GM21717 (cell line): ENCODE results near the gene MS4A6E.
"Not testable (repeated sequence)": the region's sequence is repeated elsewhere in the genome, so short reads cannot be mapped to it uniquely, and the experiment has no call there.

Experiments
- ATAC-seq: cut with Tn5 transposase; IDR thresholded peaks from one replicate; pipeline ENCODE4 v1.9.1; 2021; ENCODE audit warnings: mild to moderate bottlenecking, moderate library complexity; ENCODE audit not compliant: unreplicated experiment

The MS4A6E gene

GRCh38 chr11:60326955-60327354 is at the start of gene MS4A6E:
Gene MS4A6E (plus strand): TSS chr11:60327255. CDS start chr11:60334896, 7,641 bp downstream.
- ATAC-seq: no peak

- no peak for ATAC-seq
Observed at GRCh38 chr11:60280412-60280811, 46.6 kb upstream of the MS4A6E start, which contains the start of gene MS4A4A. Gene MS4A4A (plus strand): TSS chr11:60280666. CDS start chr11:60280676, 10 bp downstream.

- ATAC-seq: no peak
Observed at GRCh38 chr11:60281485-60281884, 45.6 kb upstream of the MS4A6E start.

- no peak for ATAC-seq
Observed at GRCh38 chr11:60282286-60282685, 44.8 kb upstream of the MS4A6E start.

GRCh38 chr11:60285411-60286126 is 41.5 kb upstream of the MS4A6E start:
- not testable (repeated sequence) for ATAC-seq

GRCh38 chr11:60288531-60288930 is 38.5 kb upstream of the MS4A6E start:
- ATAC-seq: no peak

- no peak for ATAC-seq
Observed at GRCh38 chr11:60292145-60292544, 34.9 kb upstream of the MS4A6E start.

GRCh38 chr11:60301178-60301577 is 25.9 kb upstream of the MS4A6E start:
- ATAC-seq: no peak

- not testable (repeated sequence) for ATAC-seq
Observed at GRCh38 chr11:60301884-60302283, 25.2 kb upstream of the MS4A6E start.

GRCh38 chr11:60303661-60304060 is 23.4 kb upstream of the MS4A6E start:
- ATAC-seq: no peak

GRCh38 chr11:60305906-60306619 is 21.0 kb upstream of the MS4A6E start:
- no peak for ATAC-seq

GRCh38 chr11:60307507-60308195 is 19.4 kb upstream of the MS4A6E start:
- no peak for ATAC-seq

GRCh38 chr11:60310407-60310998 is 16.6 kb upstream of the MS4A6E start:
- ATAC-seq: peak; percentile 64

- ATAC-seq: no peak
Observed at GRCh38 chr11:60314635-60315321, 12.3 kb upstream of the MS4A6E start.

- no peak for ATAC-seq
Observed at GRCh38 chr11:60315871-60316270, 11.2 kb upstream of the MS4A6E start.

- no peak for ATAC-seq
Observed at GRCh38 chr11:60316317-60316716, 10.7 kb upstream of the MS4A6E start.

GRCh38 chr11:60318726-60319125 is 8.3 kb upstream of the MS4A6E start:
- no peak for ATAC-seq

- ATAC-seq: no peak
Observed at GRCh38 chr11:60321051-60321450, 6.0 kb upstream of the MS4A6E start.

GRCh38 chr11:60328460-60328859 is 1.4 kb downstream of the MS4A6E start:
- no peak for ATAC-seq

GRCh38 chr11:60332846-60333245 is 5.8 kb downstream of the MS4A6E start:
- ATAC-seq: no peak
